Measurements from ENCODE around the gene NRXN3.

DNA sequence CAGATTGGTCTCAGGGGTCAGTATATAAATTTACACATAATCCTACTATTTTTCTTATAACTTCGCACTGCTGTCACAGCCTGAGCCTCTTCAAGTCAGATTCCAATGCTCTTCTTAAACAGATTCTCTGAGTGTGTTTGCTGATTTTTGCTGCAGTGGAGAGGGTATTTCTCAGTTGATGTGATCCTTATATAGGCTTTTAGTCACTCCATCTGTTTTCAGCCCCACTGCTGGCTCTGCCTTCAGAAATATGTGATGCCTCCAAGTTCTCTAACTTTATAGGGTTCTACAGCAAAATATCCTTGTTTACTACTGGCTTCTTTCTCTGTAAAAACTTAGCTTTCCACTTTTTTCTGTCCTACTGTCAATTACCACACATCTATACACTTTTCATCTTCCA, 702.7 kb downstream of the NRXN3 start:
- TF ChIP-seq, protein P1, sequence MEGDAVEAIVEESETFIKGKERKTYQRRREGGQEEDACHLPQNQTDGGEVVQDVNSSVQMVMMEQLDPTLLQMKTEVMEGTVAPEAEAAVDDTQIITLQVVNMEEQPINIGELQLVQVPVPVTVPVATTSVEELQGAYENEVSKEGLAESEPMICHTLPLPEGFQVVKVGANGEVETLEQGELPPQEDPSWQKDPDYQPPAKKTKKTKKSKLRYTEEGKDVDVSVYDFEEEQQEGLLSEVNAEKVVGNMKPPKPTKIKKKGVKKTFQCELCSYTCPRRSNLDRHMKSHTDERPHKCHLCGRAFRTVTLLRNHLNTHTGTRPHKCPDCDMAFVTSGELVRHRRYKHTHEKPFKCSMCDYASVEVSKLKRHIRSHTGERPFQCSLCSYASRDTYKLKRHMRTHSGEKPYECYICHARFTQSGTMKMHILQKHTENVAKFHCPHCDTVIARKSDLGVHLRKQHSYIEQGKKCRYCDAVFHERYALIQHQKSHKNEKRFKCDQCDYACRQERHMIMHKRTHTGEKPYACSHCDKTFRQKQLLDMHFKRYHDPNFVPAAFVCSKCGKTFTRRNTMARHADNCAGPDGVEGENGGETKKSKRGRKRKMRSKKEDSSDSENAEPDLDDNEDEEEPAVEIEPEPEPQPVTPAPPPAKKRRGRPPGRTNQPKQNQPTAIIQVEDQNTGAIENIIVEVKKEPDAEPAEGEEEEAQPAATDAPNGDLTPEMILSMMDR (IDR thresholded peaks at IDR 0.05): no peak
- TF ChIP-seq EZH2phosphoT487 (IDR thresholded peaks at IDR 0.05): no peak
